IPS-18c (cell line): ENCODE data around the gene HEATR1.
"Not testable (repeated sequence)": the region's sequence is repeated elsewhere in the genome, so short reads cannot be mapped to it uniquely, and the experiment has no call there.

Experiments used
- H3K4me3 ChIP-seq: 2 replicates; pipeline ENCODE4 v1.7.0; 2013; ENCODE audit warnings: low read depth, mild to moderate bottlenecking, low read length, moderate library complexity; ENCODE audit not compliant: insufficient read depth
- H3K9me3 ChIP-seq: one replicate; pipeline ENCODE4 v1.6.1; 2013; ENCODE audit warnings: mild to moderate bottlenecking, low read length, moderate library complexity; ENCODE audit not compliant: control insufficient read depth, insufficient read depth

HEATR1 gene

DNA sequence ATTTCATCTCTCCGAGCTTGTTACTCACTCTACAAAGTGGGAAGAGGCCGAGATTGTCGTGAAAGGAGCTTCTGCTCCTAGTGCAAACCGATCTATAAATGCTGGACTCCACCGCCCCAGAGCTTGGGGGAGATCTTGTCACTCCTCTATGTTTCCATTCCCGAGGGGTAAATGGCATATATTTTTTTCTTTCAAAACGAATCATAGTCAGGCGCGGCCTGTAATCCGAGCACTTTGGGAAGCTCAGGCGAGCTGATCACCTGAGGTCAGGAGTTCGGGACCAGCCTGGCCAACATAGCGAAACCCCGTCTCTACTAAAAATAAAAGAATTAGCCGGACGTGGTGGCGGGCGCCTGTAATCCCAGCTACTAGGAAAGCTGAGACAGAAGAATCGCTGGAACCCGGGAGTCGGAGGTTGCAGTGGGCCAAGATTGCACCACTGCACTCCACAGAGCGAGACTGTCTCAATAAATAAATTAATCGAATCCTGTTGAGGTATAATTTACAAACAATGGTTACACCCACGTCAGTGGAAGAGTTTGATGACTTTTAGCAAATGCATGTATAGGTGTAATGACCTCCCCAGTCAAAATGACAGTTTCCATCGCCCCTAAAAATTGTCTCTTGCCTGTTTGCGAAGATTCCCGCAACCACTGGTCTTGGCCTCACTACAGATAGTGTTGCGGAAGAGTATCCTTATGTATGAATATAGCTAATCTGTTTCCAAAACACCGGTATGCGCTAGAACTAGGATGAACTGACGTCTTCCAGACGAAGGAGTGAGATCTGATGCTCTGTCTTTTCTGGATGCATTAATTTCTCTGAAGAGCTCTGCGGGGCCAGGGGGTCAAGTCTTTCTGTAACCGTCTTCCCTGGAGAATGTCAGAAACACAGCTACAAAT is 840 bp upstream of the HEATR1 start:
- peak overlapping the region; percentile 57 for H3K4me3 ChIP-seq
- no peaks in the 10 kb centered on the region for H3K9me3 ChIP-seq

DNA sequence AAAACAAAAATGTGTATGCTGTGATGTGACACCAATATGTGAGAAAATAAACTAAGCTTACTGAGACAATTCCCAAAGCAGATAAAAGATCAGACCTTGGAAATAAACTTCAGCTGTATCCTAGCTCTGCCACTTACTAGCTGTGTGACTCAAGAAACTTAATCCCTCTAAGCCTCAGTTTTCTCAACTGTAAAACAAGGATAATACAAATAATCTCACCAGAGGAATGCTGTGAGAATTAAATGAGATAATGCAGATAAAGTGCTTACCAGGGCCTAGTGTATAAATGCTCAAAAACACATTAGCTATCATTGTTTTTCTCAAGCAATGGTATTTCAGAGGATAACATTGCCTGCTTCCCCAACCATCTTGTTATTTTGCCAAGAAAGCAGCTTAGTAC is 2.1 kb downstream of the HEATR1 start:
- no peak overlapping the region for H3K4me3 ChIP-seq
- no peaks in the 10 kb centered on the region for H3K9me3 ChIP-seq

- H3K4me3 ChIP-seq, result no peak overlapping the region
- no peaks in the 10 kb centered on the region for H3K9me3 ChIP-seq
These were observed 13.7 kb downstream of the HEATR1 start for GRCh38 chr1:236590553-236591150.

DNA sequence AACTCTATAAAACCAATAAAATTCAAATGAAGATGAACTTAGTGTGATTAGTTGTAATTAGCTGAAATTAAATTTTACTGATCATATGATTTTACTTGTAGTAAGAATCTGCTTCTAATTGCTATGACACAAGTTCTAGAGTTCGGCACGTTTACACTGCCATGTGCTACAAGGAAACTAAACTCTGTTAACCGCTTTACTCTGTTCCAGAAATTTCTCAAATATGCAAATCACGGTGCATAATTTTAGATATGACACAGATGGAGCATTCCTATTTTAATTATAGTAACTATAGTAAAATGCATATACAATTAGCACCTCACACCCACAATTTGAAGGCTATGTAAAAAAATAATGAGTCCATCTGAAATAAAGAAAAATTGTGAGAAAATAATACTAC is 14.8 kb downstream of the HEATR1 start:
- H3K9me3 ChIP-seq, result no peaks in the 10 kb centered on the region
- H3K4me3 ChIP-seq, result no peak overlapping the region

DNA sequence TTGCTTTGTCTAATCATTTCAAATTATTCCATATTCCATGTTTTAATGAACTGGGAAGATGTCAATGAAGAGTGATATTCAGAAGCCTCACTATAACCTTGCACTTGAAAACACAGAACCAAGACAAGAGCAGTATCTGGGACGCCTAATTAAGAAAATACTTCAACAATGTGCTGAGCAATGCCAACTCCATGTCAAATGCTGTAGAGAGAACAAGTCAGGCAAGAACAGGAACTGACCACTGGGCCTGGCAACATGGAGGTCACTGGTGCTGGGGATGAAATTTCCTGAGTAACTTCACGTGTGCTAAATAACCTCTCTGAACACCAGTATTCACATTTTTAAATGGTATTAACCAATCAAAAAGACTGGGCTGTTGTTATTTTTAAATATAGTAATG is 22.8 kb downstream of the HEATR1 start:
- no peaks in the 10 kb centered on the region for H3K9me3 ChIP-seq
- H3K4me3 ChIP-seq, result no peak overlapping the region

GRCh38 chr1:236580404-236580803 is 23.9 kb downstream of the HEATR1 start:
- not testable (repeated sequence) for H3K9me3 ChIP-seq, H3K4me3 ChIP-seq

GRCh38 chr1:236578661-236579060 is 25.7 kb downstream of the HEATR1 start:
- H3K4me3 ChIP-seq, result no peak overlapping the region
- no peaks in the 10 kb centered on the region for H3K9me3 ChIP-seq

GRCh38 chr1:236577041-236577440 is 27.3 kb downstream of the HEATR1 start:
- not testable (repeated sequence) for H3K9me3 ChIP-seq, H3K4me3 ChIP-seq

DNA sequence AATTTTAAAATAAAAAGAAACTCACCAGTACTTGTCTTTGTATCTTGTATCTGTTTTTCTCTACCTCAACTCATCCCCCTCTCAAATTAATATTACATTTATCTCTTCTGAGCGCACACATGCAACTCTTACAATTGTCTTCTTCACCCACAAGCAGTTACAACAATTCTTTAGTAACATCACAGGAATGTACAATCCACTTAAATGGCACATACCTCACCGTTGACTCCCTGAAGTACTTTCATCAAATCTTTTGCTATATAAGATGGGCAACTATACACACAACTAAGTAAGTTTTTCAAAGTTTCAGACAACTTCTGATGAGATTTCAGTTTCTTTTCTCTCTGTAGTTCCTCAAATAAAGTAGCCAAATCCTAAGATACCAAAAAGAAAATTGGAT is 28.3 kb downstream of the HEATR1 start:
- H3K4me3 ChIP-seq, result no peak overlapping the region
- H3K9me3 ChIP-seq, result no peaks in the 10 kb centered on the region

DNA sequence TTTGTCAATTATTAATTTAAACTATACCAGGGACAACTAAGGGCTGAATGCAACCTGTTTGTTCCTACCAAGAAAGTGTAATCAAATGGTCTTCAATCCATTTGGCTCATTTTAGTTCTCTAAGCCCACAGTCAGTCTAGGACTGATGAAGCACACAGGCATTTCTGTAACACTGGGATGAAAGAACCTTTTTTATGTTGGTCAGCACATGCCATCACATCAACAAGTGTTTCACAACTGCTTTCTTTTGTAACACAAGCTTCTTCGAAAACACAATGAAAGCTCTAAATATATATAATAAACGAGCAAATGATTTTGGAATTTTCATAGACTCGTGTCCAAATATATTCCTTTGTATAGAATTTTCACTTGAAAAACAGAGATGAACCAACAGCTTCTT is 28.8 kb downstream of the HEATR1 start:
- H3K4me3 ChIP-seq, result no peak overlapping the region
- no peaks in the 10 kb centered on the region for H3K9me3 ChIP-seq

- Histone ChIP-seq H3K4me3 (no peak overlapping the region), H3K9me3 (no peaks in the 10 kb centered on the region)
These were observed 35.9 kb downstream of the HEATR1 start for GRCh38 chr1:236568285-236568894.

- H3K9me3 ChIP-seq, result no peaks in the 10 kb centered on the region
- H3K4me3 ChIP-seq, result no peak overlapping the region
These were observed 38.8 kb downstream of the HEATR1 start for GRCh38 chr1:236565530-236565929.

GRCh38 chr1:236561976-236562375 is 42.3 kb downstream of the HEATR1 start:
- Histone ChIP-seq H3K4me3 (no peak overlapping the region), H3K9me3 (no peaks in the 10 kb centered on the region)

DNA sequence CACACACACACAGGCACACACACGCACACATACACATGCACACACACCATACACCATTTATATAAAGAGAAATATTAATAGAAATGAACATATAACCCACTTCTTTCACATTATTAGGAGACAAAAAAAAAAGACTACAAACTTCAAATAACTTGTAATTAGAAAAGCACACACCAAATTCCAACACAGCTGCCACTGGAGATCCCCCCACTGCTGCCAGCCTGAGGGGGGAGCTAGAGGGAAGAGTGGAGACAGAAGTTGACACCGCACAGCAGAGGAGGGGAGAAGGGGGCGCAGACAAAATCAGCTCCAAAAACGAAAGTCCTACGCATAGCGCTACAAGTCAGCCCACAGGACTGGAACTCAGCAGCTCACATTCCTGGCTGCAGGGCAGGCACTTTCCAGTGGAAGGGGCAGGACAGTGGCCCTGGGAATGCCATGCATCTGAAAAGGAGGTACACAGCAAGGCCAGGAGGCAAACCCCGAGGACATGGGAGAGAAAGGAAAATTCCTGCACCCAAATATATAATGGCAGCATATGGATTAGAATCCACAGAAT is 44.0 kb downstream of the HEATR1 start:
- Histone ChIP-seq H3K9me3 (no peaks in the 10 kb centered on the region), H3K4me3 (no peak overlapping the region)

- Histone ChIP-seq H3K9me3 (no peaks in the 10 kb centered on the region), H3K4me3 (no peak overlapping the region)
These were observed 45.5 kb downstream of the HEATR1 start for GRCh38 chr1:236558846-236559245.

GRCh38 chr1:236558081-236558480 is 46.2 kb downstream of the HEATR1 start:
- Histone ChIP-seq H3K4me3 (no peak overlapping the region), H3K9me3 (no peaks in the 10 kb centered on the region)

DNA sequence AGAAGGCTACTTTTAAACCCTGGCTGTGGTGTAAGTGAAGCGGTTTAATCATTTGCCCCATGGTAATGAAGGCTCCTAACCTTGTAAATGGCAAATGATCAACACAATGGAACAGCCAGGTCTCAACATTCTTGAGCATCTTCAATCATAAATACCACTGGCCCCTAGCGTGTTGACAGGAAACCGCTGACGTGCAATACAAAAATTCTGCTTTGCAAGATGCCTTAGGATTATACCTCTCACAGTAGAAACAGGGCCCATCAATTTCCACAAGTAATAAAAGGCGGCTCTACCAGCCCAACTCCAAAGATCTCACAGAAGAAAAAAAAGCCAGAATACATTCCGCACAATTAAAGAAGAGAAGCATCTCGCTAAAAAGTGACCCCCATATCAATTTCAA is 47.7 kb downstream of the HEATR1 start:
- no peaks in the 10 kb centered on the region for H3K9me3 ChIP-seq

DNA sequence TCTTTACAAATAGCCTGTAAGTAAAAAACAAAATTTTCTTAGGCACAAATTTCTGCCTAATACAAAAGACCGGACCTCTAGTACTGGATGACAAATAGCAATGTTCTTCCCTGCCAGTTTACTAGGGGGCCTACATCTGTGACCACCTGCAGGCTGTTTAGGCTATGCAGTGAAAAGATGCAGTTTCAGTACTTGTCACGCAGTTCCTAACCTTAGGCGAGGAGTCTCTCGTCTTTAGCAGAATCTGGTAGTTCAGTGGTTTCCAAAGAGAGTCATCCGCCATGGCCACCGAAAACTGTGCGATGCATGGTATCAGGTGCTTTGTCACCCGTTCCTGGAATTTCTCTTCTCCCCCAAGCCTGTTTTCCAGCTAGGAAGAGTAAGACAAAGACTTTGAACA is 50.9 kb downstream of the HEATR1 start:
- Histone ChIP-seq H3K4me3 (no peak overlapping the region), H3K9me3 (no peaks in the 10 kb centered on the region)

More for the DNA sequence above, 47.7 kb downstream of the HEATR1 start:
- H3K4me3 ChIP-seq, result no peak overlapping the region
